HepG2 (cell line): ENCODE measurements around the gene UPF3B. TPM values are rescaled to one million over a fixed set of nuclear protein-coding genes. Genes with fewer than 3 reads are reported as not detected.

ENCODE experiments used
- ARID2 ChIP-seq: sonication (generic); formaldehyde crosslinking; IDR thresholded peaks from 2 replicates; pipeline ENCODE4 v1.8.1; 2022; ENCODE audit warnings: mild to moderate bottlenecking, missing genetic modification reagents, borderline replicate concordance
- CCDC6 ChIP-seq: sonication (generic); formaldehyde crosslinking; IDR thresholded peaks from 2 replicates; pipeline ENCODE4 v1.8.1; 2022; ENCODE audit warnings: mild to moderate bottlenecking, missing genetic modification reagents, moderate library complexity
- DR1 ChIP-seq: sonication (generic); formaldehyde crosslinking; IDR thresholded peaks from 2 replicates; pipeline ENCODE4 v1.8.0; 2021; ENCODE audit warnings: mild to moderate bottlenecking, missing genetic modification reagents, inconsistent platforms
- FOXA1 ChIP-seq, 2 experiments: fragments of 450-650 bp in 1 of 2; sonication (generic) in 1 of 2; formaldehyde crosslinking in 1 of 2; IDR thresholded peaks; 2 replicates each; pipeline versions ENCODE4 v1.4.0 to v1.6.1; 2016 to 2020; ENCODE audit warnings: missing genetic modification reagents in 1 of 2
- HNRNPLL ChIP-seq: fragments of 200-400 bp; formaldehyde crosslinking; IDR thresholded peaks from 2 replicates; pipeline ENCODE4 v1.6.1; 2017; ENCODE audit warnings: mild to moderate bottlenecking, low read depth, low read length; ENCODE audit not compliant: poor library complexity, severe bottlenecking
- MED1 ChIP-seq: sonication (generic); formaldehyde crosslinking; IDR thresholded peaks from 2 replicates; pipeline ENCODE4 v1.4.0; 2020; ENCODE audit warnings: missing genetic modification reagents
- MTF1 ChIP-seq: sonication (generic); formaldehyde crosslinking; IDR thresholded peaks from 2 replicates; pipeline ENCODE4 v1.5.0; 2020; ENCODE audit warnings: missing genetic modification reagents
- POLR2G ChIP-seq: fragments of 200-400 bp; formaldehyde crosslinking; IDR thresholded peaks from 2 replicates; pipeline ENCODE4 v1.6.1; 2018; ENCODE audit warnings: mild to moderate bottlenecking, low read depth, low read length, moderate library complexity
- SP4 ChIP-seq: sonication (generic); formaldehyde crosslinking; IDR thresholded peaks from 2 replicates; pipeline ENCODE4 v1.8.1; 2023; ENCODE audit warnings: mild to moderate bottlenecking, missing genetic modification reagents
- TAF1 ChIP-seq: sonication (generic); formaldehyde crosslinking; IDR thresholded peaks from 2 replicates; pipeline ENCODE4 v1.4.0; 2020; ENCODE audit warnings: missing genetic modification reagents
- TCF7L2 ChIP-seq: IDR thresholded peaks from 2 replicates; pipeline ENCODE4 v1.6.1; 2011; ENCODE audit warnings: mild to moderate bottlenecking, low read depth, low read length, moderate library complexity
- ZNF101 ChIP-seq: sonication (generic); formaldehyde crosslinking; IDR thresholded peaks from 2 replicates; pipeline ENCODE4 v1.4.0; 2020; ENCODE audit warnings: mild to moderate bottlenecking, low read depth, missing genetic modification reagents, borderline replicate concordance
- ZNF350 ChIP-seq: sonication (generic); formaldehyde crosslinking; IDR thresholded peaks from 2 replicates; pipeline ENCODE4 v1.4.0; 2020; ENCODE audit warnings: mild to moderate bottlenecking, low read depth, missing genetic modification reagents, borderline replicate concordance
- ZNF501 ChIP-seq: sonication (generic); formaldehyde crosslinking; IDR thresholded peaks from 2 replicates; pipeline ENCODE4 v1.5.1; 2020; ENCODE audit warnings: mild to moderate bottlenecking, moderate library complexity, missing genetic modification reagents
- polyA plus RNA-seq, 8 experiments: library from polyadenylated mRNA; depleted of rRNA in 3 of 8; stranded (reverse) in 7 of 8; unstranded in 1 of 8; fragments of >200 nt; fragmentation: Illumina TruSeq in 4 of 8; extraction: Trizol in 4 of 8; gene quantifications; 2 replicates each; pipeline versions ENCODE4 v1.2.1 to v1.2.3, GENCODE V29; 2011 to 2016; ENCODE audit warnings: low read depth in 4 of 8, missing spikeins in 1 of 8, mixed read lengths in 1 of 8; ENCODE audit not compliant: insufficient read depth in 1 of 8
- total RNA-seq, 5 experiments: library from RNA; depleted of rRNA; stranded (reverse); fragments of >200 nt; fragmentation: Illumina TruSeq; extraction: Trizol; gene quantifications; 2 replicates each; pipeline ENCODE4 v1.2.3, GENCODE V29; 2016; ENCODE audit warnings: low read depth in 1 of 5
- TF ChIP-seq, protein P1 (sequence below): sonication (generic); formaldehyde crosslinking; IDR thresholded peaks from 2 replicates; pipeline ENCODE4 v1.9.0; 2021; ENCODE audit warnings: missing genetic modification reagents, borderline replicate concordance
- TF ChIP-seq, protein P2 (sequence below): IDR thresholded peaks from 2 replicates; pipeline ENCODE4 v1.6.1; 2016; ENCODE audit warnings: missing compliant biosample characterization, missing genetic modification reagents, borderline replicate concordance
- TF ChIP-seq, protein P3 (sequence below): sonication (generic); IDR thresholded peaks from 2 replicates; pipeline ENCODE4 v1.6.1; 2016; ENCODE audit warnings: low read depth, borderline replicate concordance
- TF ChIP-seq, protein P4 (sequence below): sonication (generic); formaldehyde crosslinking; IDR thresholded peaks from 2 replicates; pipeline ENCODE4 v1.4.0; 2020; ENCODE audit warnings: missing genetic modification reagents
- TF ChIP-seq, protein P5 (sequence below): sonication (generic); formaldehyde crosslinking; IDR thresholded peaks from 2 replicates; pipeline ENCODE4 v1.4.0; 2020; ENCODE audit warnings: mild to moderate bottlenecking, low read depth, missing genetic modification reagents

UPF3B gene
- total and polyA plus RNA-seq, 2 of the 13 experiments (the other 11 are each of a cell fraction or from before 2014, with no cell fraction given) = 5.2 to 7.2 TPM

DNA sequence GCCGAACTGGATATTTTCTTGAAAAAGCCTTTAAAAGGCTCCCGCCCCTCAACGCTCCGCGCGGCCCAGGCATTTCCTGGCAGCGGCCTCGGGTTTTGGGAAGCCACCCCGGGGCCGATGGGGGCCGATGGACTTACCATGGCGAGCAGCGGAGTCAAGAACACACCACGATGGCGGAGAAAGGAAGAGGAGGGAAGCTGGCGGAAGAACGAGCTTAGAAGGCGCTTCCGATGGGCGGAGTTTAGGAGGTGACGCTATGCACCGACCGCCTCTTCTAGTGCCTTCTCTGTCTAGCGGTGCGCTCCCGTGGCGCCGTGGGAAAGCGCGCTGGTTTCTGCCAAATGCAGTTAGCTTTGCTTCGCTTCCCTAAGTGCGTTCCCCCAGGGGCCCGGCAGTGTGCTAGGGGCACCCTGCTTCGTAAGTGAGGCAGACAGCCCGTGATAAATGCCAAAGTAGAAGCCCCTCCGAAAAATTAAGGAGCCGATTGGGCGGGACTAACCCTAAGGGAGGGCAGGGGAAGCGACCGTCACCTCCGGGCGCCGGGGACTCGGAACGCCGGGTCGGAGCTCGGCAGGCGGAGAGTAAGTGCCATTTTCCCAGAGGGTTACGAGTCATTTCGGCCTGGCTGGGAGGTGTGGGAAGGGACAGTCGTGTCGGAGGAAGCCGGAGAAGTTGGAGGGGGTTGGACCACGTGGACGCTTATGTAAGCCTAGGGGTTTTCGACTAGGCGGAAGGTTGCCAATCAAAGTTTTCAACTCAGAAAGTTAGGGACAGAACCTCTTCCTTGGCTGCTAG, 61.1 kb downstream of the UPF3B start, which contains the start of gene RPL39 (continued):
- TF ChIP-seq TAF1 (CRISPR knock-in tag) (peak; percentile 89), POLR2G (peak; percentile 93), TCF7L2 (no peak), ZNF501 (peak; percentile 64), ZNF101 (CRISPR knock-in tag) (no peak), FOXA1 (IDR thresholded peaks at IDR 0.05) (no peak), FOXA1 (CRISPR knock-in tag; IDR thresholded peaks at IDR 0.05) (0 out of 2 replicates have a peak, but pooled peaks have one; percentile 21), MTF1 (CRISPR knock-in tag) (no peak), CCDC6 (0 out of 2 replicates have a peak, but pooled peaks have one; percentile 26), ARID2 (CRISPR knock-in tag) (0 out of 2 replicates have a peak, but pooled peaks have one; percentile 68), SP4 (peak; percentile 69; the same call in 1 of the 2 replicates), MED1 (CRISPR knock-in tag) (no peak; the same call in 1 of the 2 replicates), ZNF350 (CRISPR knock-in tag) (peak; percentile 70; the same call in 1 of the 2 replicates), DR1 (CRISPR knock-in tag) (peak; percentile 87), HNRNPLL (peak; percentile 58)
- TF ChIP-seq, protein P1, sequence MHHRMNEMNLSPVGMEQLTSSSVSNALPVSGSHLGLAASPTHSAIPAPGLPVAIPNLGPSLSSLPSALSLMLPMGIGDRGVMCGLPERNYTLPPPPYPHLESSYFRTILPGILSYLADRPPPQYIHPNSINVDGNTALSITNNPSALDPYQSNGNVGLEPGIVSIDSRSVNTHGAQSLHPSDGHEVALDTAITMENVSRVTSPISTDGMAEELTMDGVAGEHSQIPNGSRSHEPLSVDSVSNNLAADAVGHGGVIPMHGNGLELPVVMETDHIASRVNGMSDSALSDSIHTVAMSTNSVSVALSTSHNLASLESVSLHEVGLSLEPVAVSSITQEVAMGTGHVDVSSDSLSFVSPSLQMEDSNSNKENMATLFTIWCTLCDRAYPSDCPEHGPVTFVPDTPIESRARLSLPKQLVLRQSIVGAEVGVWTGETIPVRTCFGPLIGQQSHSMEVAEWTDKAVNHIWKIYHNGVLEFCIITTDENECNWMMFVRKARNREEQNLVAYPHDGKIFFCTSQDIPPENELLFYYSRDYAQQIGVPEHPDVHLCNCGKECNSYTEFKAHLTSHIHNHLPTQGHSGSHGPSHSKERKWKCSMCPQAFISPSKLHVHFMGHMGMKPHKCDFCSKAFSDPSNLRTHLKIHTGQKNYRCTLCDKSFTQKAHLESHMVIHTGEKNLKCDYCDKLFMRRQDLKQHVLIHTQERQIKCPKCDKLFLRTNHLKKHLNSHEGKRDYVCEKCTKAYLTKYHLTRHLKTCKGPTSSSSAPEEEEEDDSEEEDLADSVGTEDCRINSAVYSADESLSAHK (CRISPR knock-in tag) = no peak
- TF ChIP-seq, protein P2, sequence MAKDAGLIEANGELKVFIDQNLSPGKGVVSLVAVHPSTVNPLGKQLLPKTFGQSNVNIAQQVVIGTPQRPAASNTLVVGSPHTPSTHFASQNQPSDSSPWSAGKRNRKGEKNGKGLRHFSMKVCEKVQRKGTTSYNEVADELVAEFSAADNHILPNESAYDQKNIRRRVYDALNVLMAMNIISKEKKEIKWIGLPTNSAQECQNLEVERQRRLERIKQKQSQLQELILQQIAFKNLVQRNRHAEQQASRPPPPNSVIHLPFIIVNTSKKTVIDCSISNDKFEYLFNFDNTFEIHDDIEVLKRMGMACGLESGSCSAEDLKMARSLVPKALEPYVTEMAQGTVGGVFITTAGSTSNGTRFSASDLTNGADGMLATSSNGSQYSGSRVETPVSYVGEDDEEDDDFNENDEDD (CRISPR knock-in tag) = peak; percentile 16; the same call in 1 of the 2 replicates
- TF ChIP-seq, protein P3, sequence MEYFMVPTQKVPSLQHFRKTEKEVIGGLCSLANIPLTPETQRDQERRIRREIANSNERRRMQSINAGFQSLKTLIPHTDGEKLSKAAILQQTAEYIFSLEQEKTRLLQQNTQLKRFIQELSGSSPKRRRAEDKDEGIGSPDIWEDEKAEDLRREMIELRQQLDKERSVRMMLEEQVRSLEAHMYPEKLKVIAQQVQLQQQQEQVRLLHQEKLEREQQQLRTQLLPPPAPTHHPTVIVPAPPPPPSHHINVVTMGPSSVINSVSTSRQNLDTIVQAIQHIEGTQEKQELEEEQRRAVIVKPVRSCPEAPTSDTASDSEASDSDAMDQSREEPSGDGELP = no peak
- TF ChIP-seq, protein P4, sequence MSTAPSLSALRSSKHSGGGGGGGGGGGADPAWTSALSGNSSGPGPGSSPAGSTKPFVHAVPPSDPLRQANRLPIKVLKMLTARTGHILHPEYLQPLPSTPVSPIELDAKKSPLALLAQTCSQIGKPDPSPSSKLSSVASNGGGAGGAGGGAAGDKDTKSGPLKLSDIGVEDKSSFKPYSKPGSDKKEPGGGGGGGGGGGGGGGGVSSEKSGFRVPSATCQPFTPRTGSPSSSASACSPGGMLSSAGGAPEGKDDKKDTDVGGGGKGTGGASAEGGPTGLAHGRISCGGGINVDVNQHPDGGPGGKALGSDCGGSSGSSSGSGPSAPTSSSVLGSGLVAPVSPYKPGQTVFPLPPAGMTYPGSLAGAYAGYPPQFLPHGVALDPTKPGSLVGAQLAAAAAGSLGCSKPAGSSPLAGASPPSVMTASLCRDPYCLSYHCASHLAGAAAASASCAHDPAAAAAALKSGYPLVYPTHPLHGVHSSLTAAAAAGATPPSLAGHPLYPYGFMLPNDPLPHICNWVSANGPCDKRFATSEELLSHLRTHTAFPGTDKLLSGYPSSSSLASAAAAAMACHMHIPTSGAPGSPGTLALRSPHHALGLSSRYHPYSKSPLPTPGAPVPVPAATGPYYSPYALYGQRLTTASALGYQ (CRISPR knock-in tag) = no peak
- TF ChIP-seq, protein P5, sequence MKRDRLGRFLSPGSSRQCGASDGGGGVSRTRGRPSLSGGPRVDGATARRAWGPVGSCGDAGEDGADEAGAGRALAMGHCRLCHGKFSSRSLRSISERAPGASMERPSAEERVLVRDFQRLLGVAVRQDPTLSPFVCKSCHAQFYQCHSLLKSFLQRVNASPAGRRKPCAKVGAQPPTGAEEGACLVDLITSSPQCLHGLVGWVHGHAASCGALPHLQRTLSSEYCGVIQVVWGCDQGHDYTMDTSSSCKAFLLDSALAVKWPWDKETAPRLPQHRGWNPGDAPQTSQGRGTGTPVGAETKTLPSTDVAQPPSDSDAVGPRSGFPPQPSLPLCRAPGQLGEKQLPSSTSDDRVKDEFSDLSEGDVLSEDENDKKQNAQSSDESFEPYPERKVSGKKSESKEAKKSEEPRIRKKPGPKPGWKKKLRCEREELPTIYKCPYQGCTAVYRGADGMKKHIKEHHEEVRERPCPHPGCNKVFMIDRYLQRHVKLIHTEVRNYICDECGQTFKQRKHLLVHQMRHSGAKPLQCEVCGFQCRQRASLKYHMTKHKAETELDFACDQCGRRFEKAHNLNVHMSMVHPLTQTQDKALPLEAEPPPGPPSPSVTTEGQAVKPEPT = 0 out of 2 replicates have a peak, but pooled peaks have one; percentile 23
